K562 (cell line): ENCODE data around the gene ARL8A. TPM values are rescaled to one million over a fixed set of nuclear protein-coding genes. Genes with fewer than 3 reads are reported as not detected.

Source experiments
- ATAC-seq: fragments of 200-7000 bp; cut with Tn5 transposase; 3 replicates; pipeline ENCODE4 v1.9.1; 2020; ENCODE audit warnings: moderate library complexity
- BruUV-seq: library from RNA; stranded (reverse); fragments of 400-500 nt; replicated peaks from 2 replicates; lab custom pipeline; 2021; lab: Mats Ljungman, UMichigan
- CTCF ChIA-PET: fragments of 300-600 bp; formaldehyde crosslinking; extraction: SDS; loops from one replicate; lab custom pipeline; 2021; ENCODE audit warnings: low intra/inter-chr PET ratio; lab: Yijun Ruan, JAX
- POLR2A ChIA-PET: fragments of 300-600, 350-650 bp; sonication (Branson Sonifier 250); formaldehyde crosslinking; extraction: SDS; loops from one replicate; lab custom pipeline; 2021; ENCODE audit warnings: antibody characterized with exemption, inconsistent platforms; lab: Yijun Ruan, JAX
- DNase-seq, 4 experiments: peaks; one replicate each; pipeline versions ENCODE4 v3.0.0 to v3.0.0-alpha.2; 2011 to 2018; ENCODE audit warnings: low spot score in 3 of 4, mixed read lengths in 3 of 4; ENCODE audit errors: extremely low read depth in 1 of 4
- FAIRE-seq: peaks from 2 replicates; lab custom pipeline; 2011; peaks lifted over from hg19 to GRCh38; lab: Jason Lieb, UNC
- H2AFZ ChIP-seq: 2 replicates; pipeline ENCODE4 v1.6.0; 2011; ENCODE audit warnings: low read depth, low read length, control low read depth, inconsistent platforms
- H3K27ac ChIP-seq: fragments of 200-600 bp; 3 replicates; pipeline ENCODE4 v1.8.0; 2011; ENCODE audit warnings: low read depth, mild to moderate bottlenecking, control low read depth, inconsistent platforms, low read length, moderate library complexity, mixed read lengths; ENCODE audit errors: extremely low read depth
- H3K27me3 ChIP-seq, 2 experiments: fragments of 300-600 bp in 1 of 2; 2 replicates in 1 of 2; 3 replicates in 1 of 2; pipeline versions ENCODE4 v1.6.0 to v1.8.0; 2011; ENCODE audit warnings: inconsistent platforms in 2 of 2, low read length in 2 of 2, mild to moderate bottlenecking in 1 of 2, mixed read lengths in 1 of 2, moderate library complexity in 1 of 2; ENCODE audit not compliant: control insufficient read depth in 2 of 2, insufficient read depth in 2 of 2
- H3K36me3 ChIP-seq: fragments of 300-600 bp; 3 replicates; pipeline ENCODE4 v1.8.0; 2011; ENCODE audit warnings: mild to moderate bottlenecking, low read length, inconsistent platforms; ENCODE audit not compliant: control insufficient read depth, insufficient read depth
- H3K4me1 ChIP-seq, 2 experiments: fragments of 200-600 bp in 1 of 2; replicated peaks in 1 of 2; 2 replicates in 1 of 2; 3 replicates in 1 of 2; pipeline versions ENCODE4 v1.5.1 to v1.8.0; 2011; ENCODE audit warnings: inconsistent platforms in 2 of 2, low read length in 2 of 2, mild to moderate bottlenecking in 1 of 2, mixed read lengths in 1 of 2, moderate library complexity in 1 of 2; ENCODE audit not compliant: control insufficient read depth in 2 of 2, insufficient read depth in 2 of 2
- H3K4me2 ChIP-seq: 2 replicates; pipeline ENCODE4 v1.6.1; 2011; ENCODE audit warnings: low read length, control low read depth, inconsistent platforms, mixed read lengths; ENCODE audit not compliant: insufficient read depth
- H3K4me3 ChIP-seq: fragments of 200-600 bp; sonication (generic), shearing (Covaris generic); 2 replicates; pipeline ENCODE4 v1.5.1; 2016; ENCODE audit warnings: control low read depth, inconsistent platforms
- H3K79me2 ChIP-seq: fragments of 200-600 bp; 3 replicates; pipeline ENCODE4 v1.8.0; 2011; ENCODE audit warnings: low read length, inconsistent platforms; ENCODE audit not compliant: control insufficient read depth, insufficient read depth
- H3K9ac ChIP-seq, 2 experiments: 2 replicates each; pipeline versions ENCODE4 v1.6.0 to v1.6.1; 2011; ENCODE audit warnings: low read depth in 2 of 2, low read length in 2 of 2, control low read depth in 1 of 2, inconsistent platforms in 1 of 2, mild to moderate bottlenecking in 1 of 2, mixed read lengths in 1 of 2; ENCODE audit not compliant: insufficient read depth in 1 of 2
- H3K9me1 ChIP-seq: one replicate; pipeline ENCODE4 v1.6.0; 2011; ENCODE audit warnings: inconsistent platforms, mild to moderate bottlenecking, low read length, moderate library complexity; ENCODE audit not compliant: control insufficient read depth, insufficient read depth
- H3K9me3 ChIP-seq: replicated peaks from 2 replicates; pipeline ENCODE4 v1.5.1; 2011; ENCODE audit warnings: low read depth, low read length, inconsistent platforms; ENCODE audit not compliant: control insufficient read depth, insufficient read depth
- H4K20me1 ChIP-seq: replicated peaks from 2 replicates; pipeline ENCODE4 v1.6.1; 2011; ENCODE audit warnings: low read length, inconsistent platforms, mixed read lengths; ENCODE audit not compliant: control insufficient read depth, insufficient read depth
- BCL6 ChIP-seq: fragments of 250-450 bp; sonication (Bioruptor Pico); IDR thresholded peaks from 2 replicates; pipeline ENCODE4 v1.4.0; 2020
- POLR2G ChIP-seq: fragments of 200-400 bp; formaldehyde crosslinking; IDR thresholded peaks from 2 replicates; pipeline ENCODE4 v1.6.1; 2017; ENCODE audit warnings: low read depth, mild to moderate bottlenecking, antibody characterized with exemption, low read length, moderate library complexity
- WGBS: fragments of 100-300 bp; shearing (Covaris generic); methylation state at CpG from one replicate; pipeline ENCODE4 v1.1.6; 2016; ENCODE audit warnings: low coverage, mixed read lengths; ENCODE audit not compliant: insufficient coverage; ENCODE audit errors: missing lambda C conversion rate; 5-methylcytosine and 5-hydroxymethylcytosine counted together
- in situ Hi-C: fragments of 300-500 bp; cut with MboI; formaldehyde crosslinking; loops from 4 replicates; pipeline ENCODE4 v1.15.0; 2018; ENCODE audit warnings: inconsistent platforms, mixed read lengths
- intact Hi-C: fragments of 100-400 bp; cut with micrococcal nuclease; formaldehyde crosslinking; loops from 2 replicates; pipeline ENCODE4 v1.14.2; 2022
- polyA plus RNA-seq, 8 experiments: library from polyadenylated mRNA; depleted of rRNA in 4 of 8; stranded (reverse) in 5 of 8; unstranded in 3 of 8; fragments of >200 nt; fragmentation: Nextera tagmentation in 2 of 8; fragmentation: Illumina TruSeq in 1 of 8; extraction: Ambion mirVana in 2 of 8; extraction: Trizol in 1 of 8; gene quantifications; 2 replicates each; pipeline versions ENCODE4 v1.2.1 to v1.2.3, GENCODE V29; 2011 to 2014; ENCODE audit warnings: inconsistent platforms in 1 of 8, missing spikeins in 1 of 8
- total RNA-seq, 7 experiments: library from RNA; depleted of rRNA in 6 of 7; stranded (reverse); fragments of >200 nt in 6 of 7; fragmentation: Illumina TruSeq in 2 of 7; extraction: Trizol in 2 of 7; gene quantifications; 2 replicates each; pipeline versions ENCODE4 v1.2.1 to v1.2.3, GENCODE V29; 2011 to 2021; ENCODE audit warnings: low replicate concordance in 1 of 7

Gene ARL8A
- total and polyA plus RNA-seq, 9 of the 15 experiments (the other 6 are each of a cell fraction or from before 2014, with no cell fraction given): 0.17 to 27.3 (median 15.6) TPM

GRCh38 chr1:202179828-202180750 is 35.6 kb upstream of the ARL8A start:
- H3K9ac ChIP-seq: peak overlapping the region in 1 of 2 experiments; percentile 68; a peak in 1 of 4 replicates
- H3K9me3 ChIP-seq: no peaks in the 10 kb centered on the region
- 39% methylated on average over 19 of the region's 19 CpGs for WGBS
- 0 out of 3 replicates have a peak, but pooled peaks cover 4% of the 10 kb centered on the region for H3K36me3 ChIP-seq
- intact Hi-C loops: no loop called here
- no peak for DNase-seq
- H3K27ac ChIP-seq: no peak overlapping the region
- TF ChIP-seq POLR2G (peak; percentile 47; the same call in 1 of the 2 replicates), BCL6 (no peak)
- TF ChIP-seq, all 486 proteins: peak for 1
- no peak overlapping the region for H3K4me2 ChIP-seq
- peaks cover 10% of the 10 kb centered on the region for H4K20me1 ChIP-seq
- H3K27me3 ChIP-seq: no peaks in the 10 kb centered on the region
- peaks cover 0 to 18% of the 10 kb centered on the region in 2 experiments; a peak in 3 of 5 replicates for H3K4me1 ChIP-seq
- no peak for FAIRE-seq
- ChIA-PET CTCF (no interaction called here), POLR2A (interaction anchor here (0.5 to 1.9 kb wide), 8 partner anchors 10 to 170 kb away, joined by 3 to 6 read pairs (median 4); partner anchors contain the start of genes LGR6 and PPP1R12B)
- H2AFZ ChIP-seq: no peak overlapping the region
- no peaks in the 10 kb centered on the region for H3K79me2 ChIP-seq
- ATAC-seq: no peak
- BruUV-seq: no TSS peak
- in situ Hi-C loops: no loop called here
- peaks cover 5% of the 10 kb centered on the region for H3K9me1 ChIP-seq
- H3K4me3 ChIP-seq: no peak overlapping the region
